H1 (cell line): ENCODE measurements around the gene PLA2G4E. TPM values are rescaled to one million over a fixed set of nuclear protein-coding genes. Genes with fewer than 3 reads are reported as not detected.

Experiments used
- CHD7 ChIP-seq: fragments of 300-600 bp; sonication (generic); IDR thresholded peaks from 2 replicates; pipeline ENCODE4 v1.7.1; 2012; ENCODE audit warnings: low read length, moderate library complexity, mild to moderate bottlenecking, inconsistent platforms; ENCODE audit not compliant: insufficient replicate concordance
- CTCF ChIP-seq, 3 experiments: IDR thresholded peaks; 1 replicate in 2 of 3; 2 replicates in 1 of 3; pipeline versions ENCODE4 v1.5.1 to v1.6.1; 2011; ENCODE audit warnings: low read length in 3 of 3, mild to moderate bottlenecking in 3 of 3, inconsistent platforms in 2 of 3, low read depth in 1 of 3, moderate library complexity in 1 of 3; ENCODE audit not compliant: insufficient read depth in 1 of 3; ENCODE audit errors: control extremely low read depth in 1 of 3
- EGR1 ChIP-seq: IDR thresholded peaks from 2 replicates; pipeline ENCODE4 v1.6.1; 2011; ENCODE audit warnings: low read depth, low read length, borderline replicate concordance
- FOSL1 ChIP-seq: IDR thresholded peaks from 2 replicates; pipeline ENCODE4 v1.6.1; 2011; ENCODE audit warnings: mild to moderate bottlenecking, low read depth, low read length, moderate library complexity; ENCODE audit not compliant: insufficient read depth
- KDM1A ChIP-seq: fragments of 200-600, 300-600 bp; sonication (generic); IDR thresholded peaks from 2 replicates; pipeline ENCODE4 v1.7.1; 2016; ENCODE audit warnings: mild to moderate bottlenecking, low read length, borderline replicate concordance
- KDM4A ChIP-seq: IDR thresholded peaks from one replicate; pipeline ENCODE4 v1.7.1; 2012; ENCODE audit warnings: low read depth, mild to moderate bottlenecking, moderate library complexity, low read length, inconsistent platforms; ENCODE audit not compliant: severe bottlenecking
- SIRT6 ChIP-seq: IDR thresholded peaks from one replicate; pipeline ENCODE4 v1.7.1; 2012; ENCODE audit warnings: low read length, inconsistent platforms
- TCF12 ChIP-seq: IDR thresholded peaks from 2 replicates; pipeline ENCODE4 v1.6.1; 2011; ENCODE audit warnings: low read depth, mild to moderate bottlenecking, low read length
- polyA plus RNA-seq, 7 experiments: library from polyadenylated mRNA; depleted of rRNA in 3 of 7; stranded (reverse) in 5 of 7; unstranded in 2 of 7; fragments of >200 nt in 5 of 7; fragments of 200-250 nt in 2 of 7; gene quantifications; 1 replicate in 5 of 7; 2 replicates in 1 of 7; 4 replicates in 1 of 7; pipeline versions ENCODE4 v1.2.1 to v1.2.3, GENCODE V29; 2011 to 2013; ENCODE audit warnings: missing spikeins in 2 of 7, mixed read lengths in 2 of 7
- total RNA-seq: library from RNA; stranded (reverse); fragmentation: NEBNext Ultra II Directional; extraction: Animal tissue kit (Norgen Biotek cat#: 25700); gene quantifications from 2 replicates; pipeline ENCODE4 v1.2.1, GENCODE V29; 2021

The PLA2G4E gene
- total and polyA plus RNA-seq, 2 of the 8 experiments (the other 6 are each of a cell fraction or from before 2014, with no cell fraction given), result 0.03 TPM; not detected in 1

- no peak for TF ChIP-seq CHD7
- no peak for TF ChIP-seq TCF12
- TF ChIP-seq CTCF (IDR thresholded peaks at IDR 0.05; ENCODE audit: control extremely low read depth in 1 of 3, insufficient read depth in 1 of 3, low read depth in 1 of 3, low read length in 3 of 3), result no peak
- no peak for TF ChIP-seq FOSL1
- no peak for TF ChIP-seq KDM1A
- TF ChIP-seq SIRT6, result no peak
- TF ChIP-seq KDM4A, result no peak
- no peak for TF ChIP-seq EGR1
Measured at GRCh38 chr15:41980654-41981323, 40.1 kb downstream of the PLA2G4E start (continued).
